Middle frontal gyrus (tissue), 1 donor: ENCODE measurements around the gene KCNG2.

ENCODE experiments used
- DNase-seq: peaks from one replicate; pipeline ENCODE4 v3.0.0-alpha.2; 2015; ENCODE audit warnings: low spot score; ENCODE audit errors: extremely low spot score

KCNG2 gene

GRCh38 chr18:79905389-79905911 is 107.7 kb downstream of the KCNG2 start:
- no peak for DNase-seq

GRCh38 chr18:79905993-79906392 is 108.3 kb downstream of the KCNG2 start:
- no peak for DNase-seq

GRCh38 chr18:79906706-79907105 is 109.0 kb downstream of the KCNG2 start:
- no peak for DNase-seq

GRCh38 chr18:79910563-79911343 is 113.0 kb downstream of the KCNG2 start:
- no peak for DNase-seq

GRCh38 chr18:79911344-79912270 is 113.9 kb downstream of the KCNG2 start:
- no peak for DNase-seq

- no peak for DNase-seq
These were observed 114.8 kb downstream of the KCNG2 start for GRCh38 chr18:79912409-79912991.

- no peak for DNase-seq
These were observed 115.5 kb downstream of the KCNG2 start for GRCh38 chr18:79912994-79913831.

- DNase-seq = no peak
These were observed 116.9 kb downstream of the KCNG2 start for GRCh38 chr18:79914614-79915160.

GRCh38 chr18:79915161-79916127 is 117.7 kb downstream of the KCNG2 start:
- DNase-seq = no peak

GRCh38 chr18:79916128-79916494 is 118.4 kb downstream of the KCNG2 start:
- no peak for DNase-seq

- no peak for DNase-seq
These were observed 118.9 kb downstream of the KCNG2 start for GRCh38 chr18:79916546-79917168.

- no peak for DNase-seq
These were observed 119.6 kb downstream of the KCNG2 start for GRCh38 chr18:79917169-79917852.

- no peak for DNase-seq
These were observed 120.3 kb downstream of the KCNG2 start for GRCh38 chr18:79917853-79918614.

GRCh38 chr18:79918615-79919011 is 120.9 kb downstream of the KCNG2 start:
- DNase-seq = no peak

GRCh38 chr18:79919089-79919488 is 121.4 kb downstream of the KCNG2 start:
- no peak for DNase-seq

- no peak for DNase-seq
These were observed 124.5 kb downstream of the KCNG2 start for GRCh38 chr18:79921984-79922965.
